Bone marrow (tissue), 2 donors: ENCODE data around the gene SYNGR3.
"Not testable (repeated sequence)": the region's sequence is repeated elsewhere in the genome, so short reads cannot be mapped to it uniquely, and the experiment has no call there.

ENCODE experiments used
- DNase-seq, 2 donors: peaks; one replicate each; lab custom pipeline; 2025; lab: John Stamatoyannopoulos, UW

The SYNGR3 gene

GRCh38 chr16:2029350-2029749 is 39.6 kb downstream of the SYNGR3 start:
- no peak for DNase-seq

GRCh38 chr16:2030036-2030435 is 40.3 kb downstream of the SYNGR3 start:
- DNase-seq, result no peak

GRCh38 chr16:2031081-2031577 is 41.4 kb downstream of the SYNGR3 start:
- DNase-seq, result no peak

DNA sequence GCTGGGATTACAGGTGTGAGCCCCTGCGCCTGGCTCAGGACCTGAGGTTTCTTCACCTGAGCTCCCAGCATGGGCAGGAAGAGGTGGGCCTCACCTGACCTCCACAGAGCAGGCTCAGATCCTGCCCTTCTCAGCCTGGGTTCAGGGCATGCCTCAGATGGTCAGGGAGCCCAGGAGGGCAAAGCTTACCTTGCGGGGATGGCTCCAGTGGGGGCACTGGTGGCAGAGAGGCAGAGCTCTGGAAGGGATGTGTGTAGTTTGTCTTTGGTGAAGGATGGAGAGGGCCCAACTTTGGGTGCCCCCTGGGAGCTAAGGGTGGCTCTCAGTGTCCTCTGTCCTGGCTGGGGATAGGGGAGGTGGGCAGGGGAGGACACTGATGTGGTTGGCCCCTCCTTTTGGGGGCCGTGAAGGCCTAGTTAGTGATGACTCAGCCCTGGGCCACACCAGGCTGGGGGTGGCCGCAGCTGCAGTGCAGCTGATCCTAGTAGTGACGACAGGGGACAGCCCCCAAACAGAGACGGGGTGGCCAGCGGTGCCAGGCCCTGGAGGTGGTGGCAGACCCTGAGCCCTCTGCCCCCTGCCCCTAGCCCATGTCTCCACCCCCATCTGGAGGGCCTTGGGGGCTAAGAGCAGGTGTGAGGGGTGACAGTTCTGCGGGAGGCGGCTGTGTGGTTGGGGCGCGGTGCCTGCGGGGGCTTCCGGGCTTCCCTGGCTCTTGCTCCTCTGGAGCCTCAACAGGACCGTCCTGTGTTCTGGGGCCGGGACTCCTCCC is 42.7 kb downstream of the SYNGR3 start:
- no peak for DNase-seq

GRCh38 chr16:2033057-2033908 is 43.5 kb downstream of the SYNGR3 start:
- DNase-seq, result no peak

DNA sequence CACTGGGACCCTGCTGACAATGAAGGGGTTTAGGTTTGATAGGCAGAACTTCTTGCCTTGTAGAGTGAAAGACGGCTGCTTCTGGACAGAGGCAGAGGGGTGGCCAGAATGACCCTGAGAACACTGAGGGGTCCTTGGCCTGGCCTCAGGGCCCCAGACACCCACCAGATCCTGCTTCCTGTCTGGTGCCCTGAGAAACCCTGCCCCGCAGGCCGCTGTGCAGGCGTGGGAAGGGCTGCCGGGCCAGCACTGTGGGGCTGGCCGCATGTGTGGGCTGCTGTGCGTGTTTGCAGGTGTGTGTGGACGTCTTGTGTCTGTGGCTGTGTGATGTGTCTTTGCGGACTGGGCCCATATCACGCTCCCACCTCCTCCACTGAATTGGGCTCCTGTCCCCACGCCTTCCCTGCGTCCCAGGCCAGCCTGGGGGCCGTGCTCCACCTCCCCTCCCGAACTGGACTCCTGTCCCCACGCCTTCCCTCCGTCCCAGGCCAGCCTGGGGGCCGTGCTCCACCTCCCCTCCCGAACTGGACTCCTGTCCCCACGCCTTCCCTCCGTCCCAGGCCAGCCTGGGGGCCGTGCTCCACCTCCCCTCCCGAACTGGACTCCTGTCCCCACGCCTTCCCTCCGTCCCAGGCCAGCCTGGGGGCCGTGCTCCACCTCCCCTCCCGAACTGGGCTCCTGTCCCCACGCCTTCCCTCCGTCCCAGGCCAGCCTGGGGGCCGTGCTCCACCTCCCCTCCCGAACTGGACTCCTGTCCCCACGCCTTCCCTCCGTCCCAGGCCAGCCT is 44.3 kb downstream of the SYNGR3 start:
- not testable (repeated sequence) for DNase-seq

GRCh38 chr16:2034696-2035430 is 45.1 kb downstream of the SYNGR3 start:
- DNase-seq, result no peak

GRCh38 chr16:2035431-2036199 is 45.8 kb downstream of the SYNGR3 start:
- DNase-seq, result no peak

DNA sequence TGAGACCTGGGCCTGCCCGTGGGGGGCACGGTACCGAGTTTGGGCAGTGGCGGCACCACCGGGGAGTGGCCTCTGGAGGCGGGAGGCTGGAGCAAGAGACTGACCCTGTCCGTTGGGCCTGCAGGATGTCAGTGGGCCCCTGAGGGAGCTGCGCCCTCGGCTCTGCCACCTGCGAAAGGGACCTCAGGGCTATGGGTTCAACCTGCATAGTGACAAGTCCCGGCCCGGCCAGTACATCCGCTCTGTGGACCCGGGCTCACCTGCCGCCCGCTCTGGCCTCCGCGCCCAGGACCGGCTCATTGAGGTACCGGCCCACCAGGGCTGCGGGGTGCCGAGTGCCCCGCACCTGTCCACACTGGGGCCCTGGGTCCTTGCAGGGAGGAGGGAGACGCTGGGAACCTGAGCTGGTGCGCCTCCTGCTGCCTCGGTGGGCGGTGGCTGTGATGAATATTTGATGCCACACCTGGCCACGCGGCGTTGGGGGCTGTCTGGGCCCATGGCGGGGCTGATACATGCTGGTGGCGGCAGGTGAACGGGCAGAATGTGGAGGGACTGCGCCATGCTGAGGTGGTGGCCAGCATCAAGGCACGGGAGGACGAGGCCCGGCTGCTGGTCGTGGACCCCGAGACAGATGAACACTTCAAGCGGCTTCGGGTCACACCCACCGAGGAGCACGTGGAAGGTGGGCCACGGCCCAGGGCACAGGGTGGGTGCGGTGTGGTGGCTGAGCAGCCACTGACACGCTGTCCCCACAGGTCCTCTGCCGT is 46.6 kb downstream of the SYNGR3 start:
- no peak for DNase-seq

- DNase-seq, result no peak
Observed at GRCh38 chr16:2037115-2037514, 47.3 kb downstream of the SYNGR3 start.

- no peak for DNase-seq
Observed at GRCh38 chr16:2037647-2038381, 48.0 kb downstream of the SYNGR3 start.

DNA sequence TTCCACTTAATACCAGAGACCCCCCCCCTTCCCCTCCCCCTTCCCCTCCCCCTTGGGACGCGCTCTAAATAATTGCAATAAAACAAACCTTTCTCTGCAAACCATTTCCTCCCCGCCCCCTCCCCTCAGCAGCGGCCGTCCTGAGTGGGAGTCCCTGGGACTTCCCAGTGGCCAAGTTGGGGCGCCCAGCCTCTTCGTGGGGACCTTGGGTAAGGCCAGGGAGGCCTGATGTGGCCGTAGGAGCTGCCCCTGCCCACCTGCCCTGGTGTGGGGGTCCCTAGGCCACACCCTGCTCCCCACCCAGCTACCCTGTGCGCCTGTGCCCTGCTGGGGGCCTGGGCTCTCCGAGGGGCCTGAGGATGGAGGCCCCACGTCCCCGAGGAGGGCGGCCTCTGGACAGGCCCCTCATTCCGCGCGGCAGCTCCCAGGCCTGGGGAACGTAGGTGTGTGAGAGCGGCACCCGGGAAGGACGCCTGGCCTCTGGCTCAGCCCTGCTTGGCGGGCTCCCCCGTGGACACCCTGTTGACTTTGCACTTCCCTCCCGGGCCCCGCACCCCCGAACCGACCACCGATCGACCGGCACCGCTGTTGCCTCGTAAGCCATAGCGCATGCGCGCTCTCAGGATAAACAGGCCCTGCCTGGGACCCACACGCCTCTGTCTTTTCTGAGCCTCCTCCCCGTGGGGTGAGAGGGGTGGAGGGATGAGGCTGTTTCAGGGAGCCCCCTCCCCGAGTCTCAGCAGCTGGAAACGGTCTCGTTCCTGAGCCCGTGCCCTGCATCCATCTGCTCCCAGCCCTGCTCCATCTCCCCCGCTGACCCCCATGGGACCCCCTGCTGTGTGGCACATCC is 48.8 kb downstream of the SYNGR3 start:
- DNase-seq, result no peak

DNA sequence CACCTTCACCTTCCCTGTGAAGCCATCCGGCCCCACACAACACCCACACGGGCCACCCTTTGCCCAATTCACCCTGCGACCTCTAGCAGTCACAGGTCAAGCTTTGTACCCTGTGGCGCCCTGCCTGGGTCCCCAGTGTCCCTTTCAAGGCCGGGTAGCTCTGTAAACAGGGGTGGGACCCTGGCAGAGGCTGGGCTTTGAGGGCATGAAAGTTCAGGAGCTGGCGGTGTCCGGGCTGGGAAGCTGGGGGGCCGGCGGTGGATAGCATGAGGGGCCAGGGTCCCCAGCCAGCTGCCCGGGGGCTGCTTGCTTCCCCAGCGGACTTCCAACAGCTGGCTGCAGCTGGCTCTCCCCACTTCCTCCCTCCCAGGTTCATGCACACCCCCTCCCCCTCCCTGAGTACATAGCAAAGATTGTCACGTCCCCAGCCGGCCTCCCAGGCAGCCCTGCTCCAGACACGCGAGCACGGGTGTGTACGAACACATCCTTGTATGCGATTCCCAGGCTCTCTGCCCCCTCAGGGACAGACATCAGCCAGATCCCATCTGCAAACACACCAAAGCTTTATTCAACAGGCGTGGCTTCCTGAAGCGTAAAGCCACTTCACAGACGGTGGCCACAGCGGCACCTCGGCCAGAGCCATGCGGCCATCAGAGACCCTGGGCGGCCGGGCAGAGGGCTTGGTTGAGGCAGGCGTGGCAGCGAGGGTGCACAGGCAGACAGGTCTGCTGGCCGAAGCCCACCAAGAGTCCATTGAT is 49.7 kb downstream of the SYNGR3 start:
- no peak for DNase-seq

GRCh38 chr16:2040041-2040786 is 50.4 kb downstream of the SYNGR3 start:
- no peak for DNase-seq

DNA sequence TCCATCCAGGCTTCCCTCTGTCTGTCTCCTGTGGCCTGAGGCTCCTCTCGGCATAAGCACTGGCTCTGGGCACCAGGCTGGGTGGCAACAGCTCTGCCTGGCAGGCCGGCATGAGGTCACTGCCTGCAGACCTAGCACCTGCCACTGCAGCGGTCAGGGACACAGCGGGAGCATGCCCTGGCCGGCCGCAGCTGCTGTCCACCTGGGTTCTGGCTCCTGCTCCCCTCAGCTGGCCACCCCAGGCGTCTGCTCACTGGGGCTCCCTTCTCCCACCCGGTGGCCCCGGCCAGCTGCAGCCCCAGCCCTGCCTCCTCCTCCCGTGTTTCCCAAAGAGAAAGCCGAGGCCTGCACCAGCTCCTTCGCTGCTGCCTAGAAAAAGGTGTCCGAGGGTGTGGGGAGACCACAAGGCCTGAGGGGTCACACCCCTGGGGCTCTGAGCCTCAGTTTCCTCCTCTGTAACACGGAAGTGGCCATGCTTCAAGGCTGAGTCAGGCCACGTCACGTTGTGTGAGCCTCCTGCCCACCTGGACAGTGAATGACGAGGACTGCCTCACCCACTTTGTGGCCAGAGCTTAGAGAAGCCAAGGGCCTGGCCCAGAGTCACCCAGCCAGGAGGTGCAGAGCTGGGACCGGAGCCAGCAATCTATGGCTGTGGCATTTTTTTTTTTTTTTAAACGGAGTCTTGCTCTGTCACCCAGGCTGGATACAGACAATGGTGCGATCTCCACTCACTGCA is 51.2 kb downstream of the SYNGR3 start:
- DNase-seq, result no peak
